K562 (cell line): ENCODE data around the gene KIZ.

Experiments
- CTCF ChIP-seq, 3 experiments: IDR thresholded peaks in 2 of 3; conservative IDR thresholded peaks in 1 of 3; 2 replicates each; pipeline ENCODE4 v1.5.1; 2011 to 2012; ENCODE audit warnings: low read length in 3 of 3, mild to moderate bottlenecking in 3 of 3, control low read depth in 2 of 3, improper control_type of control experiment in 1 of 3, inconsistent platforms in 1 of 3, low read depth in 1 of 3, mixed read lengths in 1 of 3, moderate library complexity in 1 of 3; ENCODE audit not compliant: insufficient read depth in 2 of 3
- EP300 ChIP-seq: IDR thresholded peaks from 2 replicates; pipeline ENCODE4 v1.6.1; 2012; ENCODE audit warnings: low read length, improper control_type of control experiment
- MYC ChIP-seq, 2 experiments: fragments of 250-450 bp in 1 of 2; sonication (Bioruptor Pico) in 1 of 2; IDR thresholded peaks; 2 replicates each; pipeline versions ENCODE4 v1.5.1 to v1.6.1; 2012 to 2021; ENCODE audit warnings: low read depth in 2 of 2, borderline replicate concordance in 1 of 2, improper control_type of control experiment in 1 of 2, low read length in 1 of 2, mild to moderate bottlenecking in 1 of 2, moderate library complexity in 1 of 2
- PATZ1 ChIP-seq: fragments of 250-450 bp; sonication (Bioruptor Pico); IDR thresholded peaks from 2 replicates; pipeline ENCODE4 v1.5.0; 2020; ENCODE audit warnings: mild to moderate bottlenecking, borderline replicate concordance
- POLR2A ChIP-seq: fragments of 450-650 bp; conservative IDR thresholded peaks from 2 replicates; pipeline ENCODE4 v1.6.1; 2016
- STAG1 ChIP-seq: sonication (generic); formaldehyde crosslinking; IDR thresholded peaks from 2 replicates; pipeline ENCODE4 v1.5.0; 2020; ENCODE audit warnings: missing genetic modification reagents, borderline replicate concordance
- TAF1 ChIP-seq: IDR thresholded peaks from 2 replicates; pipeline ENCODE4 v1.6.1; 2011; ENCODE audit warnings: mild to moderate bottlenecking, low read length, moderate library complexity; ENCODE audit not compliant: insufficient read depth, control insufficient read depth, severe bottlenecking; ENCODE audit errors: extremely low read depth
- TCF15 ChIP-seq: fragments of 250-450 bp; sonication (Bioruptor Pico); IDR thresholded peaks from 2 replicates; pipeline ENCODE4 v1.8.0; 2022; ENCODE audit warnings: moderate library complexity, mild to moderate bottlenecking, inconsistent platforms
- USF2 ChIP-seq: sonication (generic); formaldehyde crosslinking; IDR thresholded peaks from 2 replicates; pipeline ENCODE4 v1.5.0; 2020; ENCODE audit warnings: missing genetic modification reagents
- ZNF280A ChIP-seq: fragments of 450-650 bp; IDR thresholded peaks from 2 replicates; pipeline ENCODE4 v1.6.1; 2018; ENCODE audit warnings: mild to moderate bottlenecking, low read depth; ENCODE audit not compliant: partially characterized antibody

GRCh38 chr20:21238818-21239536 is 113.1 kb downstream of the KIZ start:
- no peak for TF ChIP-seq STAG1
- TF ChIP-seq CTCF (IDR thresholded peaks at IDR 0.05 in 2 of 3, conservative IDR thresholded peaks at IDR 0.05 in 1 of 3; ENCODE audit: insufficient read depth in 2 of 3, low read depth in 1 of 3, low read length in 3 of 3) = no peak
- TF ChIP-seq ZNF280A = no peak
- TF ChIP-seq USF2 (CRISPR knock-in tag) = no peak
- TF ChIP-seq TAF1 = no peak
- no peak for TF ChIP-seq POLR2A
- no peak for TF ChIP-seq PATZ1 (CRISPR knock-in tag)
- TF ChIP-seq TCF15 (CRISPR knock-in tag) = no peak
- TF ChIP-seq EP300 = no peak
- no peak for TF ChIP-seq MYC (IDR thresholded peaks at IDR 0.05; ENCODE audit: low read depth, low read length)
- no peak for TF ChIP-seq MYC (CRISPR knock-in tag; IDR thresholded peaks at IDR 0.05; ENCODE audit: borderline replicate concordance, low read depth)
